ENCODE results near the gene STOX2. TPM values are rescaled to one million over a fixed set of nuclear protein-coding genes. Genes with fewer than 3 reads are reported as not detected.

The STOX2 gene
- total and polyA plus RNA-seq, 2 of the 13 experiments (the other 11 are each of a cell fraction or from before 2014, with no cell fraction given), result 0.01 to 0.15 TPM

GRCh38 chr4:184022679-184023383 is 117.7 kb downstream of the STOX2 start:
- 52% methylated on average over 9 of the region's 9 CpGs for whole genome bisulfite sequencing (ENCODE audit: low lambda C conversion rate)
- FAIRE-seq (no peak), ATAC-seq (no peak), DNase-seq (ENCODE audit: low spot score) (no peak)
- Histone ChIP-seq H3K4me1 (ENCODE audit: insufficient read depth, low read length) (no peaks in the 10 kb centered on the region), H3K27ac (ENCODE audit: extremely low read length, insufficient read depth, low read length) (no peak overlapping the region), H3K9ac (ENCODE audit: insufficient read depth, low read depth, low read length) (no peak overlapping the region), H3K9me3 (ENCODE audit: low read length) (no peaks in the 10 kb centered on the region), H2AFZ (ENCODE audit: low read length) (no peak overlapping the region), H4K20me1 (ENCODE audit: insufficient read depth, low read length) (no peaks in the 10 kb centered on the region), H3K4me3 (replicated peaks in 1 of 3; ENCODE audit: insufficient read depth in 1 of 3, low read depth in 2 of 3, low read length in 3 of 3) (no peak overlapping the region), H3K4me2 (ENCODE audit: low read depth, low read length) (no peak overlapping the region), H3K79me2 (ENCODE audit: insufficient read depth, low read length) (no peaks in the 10 kb centered on the region), H3K36me3 (replicated peaks in 1 of 2; ENCODE audit: control insufficient read depth in 1 of 2, insufficient read depth in 2 of 2, low read length in 2 of 2) (no peaks in the 10 kb centered on the region), H3K27me3 (ENCODE audit: control insufficient read depth in 1 of 2, insufficient read depth in 2 of 2, low read length in 2 of 2) (no peaks in the 10 kb centered on the region)
- no TSS peak for BruUV-seq (replicated peaks)
- CTCF ChIA-PET (ENCODE audit: low intra/inter-chr PET ratio, low total read pairs), result no interaction called here
- TF ChIP-seq HNF4A (CRISPR knock-in tag; IDR thresholded peaks at IDR 0.05), result no peak
- no peak for TF ChIP-seq TERF1 (CRISPR knock-in tag; IDR thresholded peaks at IDR 0.05)
- TF ChIP-seq JUN (CRISPR knock-in tag; IDR thresholded peaks at IDR 0.05), result no peak
- TF ChIP-seq, protein P1, sequence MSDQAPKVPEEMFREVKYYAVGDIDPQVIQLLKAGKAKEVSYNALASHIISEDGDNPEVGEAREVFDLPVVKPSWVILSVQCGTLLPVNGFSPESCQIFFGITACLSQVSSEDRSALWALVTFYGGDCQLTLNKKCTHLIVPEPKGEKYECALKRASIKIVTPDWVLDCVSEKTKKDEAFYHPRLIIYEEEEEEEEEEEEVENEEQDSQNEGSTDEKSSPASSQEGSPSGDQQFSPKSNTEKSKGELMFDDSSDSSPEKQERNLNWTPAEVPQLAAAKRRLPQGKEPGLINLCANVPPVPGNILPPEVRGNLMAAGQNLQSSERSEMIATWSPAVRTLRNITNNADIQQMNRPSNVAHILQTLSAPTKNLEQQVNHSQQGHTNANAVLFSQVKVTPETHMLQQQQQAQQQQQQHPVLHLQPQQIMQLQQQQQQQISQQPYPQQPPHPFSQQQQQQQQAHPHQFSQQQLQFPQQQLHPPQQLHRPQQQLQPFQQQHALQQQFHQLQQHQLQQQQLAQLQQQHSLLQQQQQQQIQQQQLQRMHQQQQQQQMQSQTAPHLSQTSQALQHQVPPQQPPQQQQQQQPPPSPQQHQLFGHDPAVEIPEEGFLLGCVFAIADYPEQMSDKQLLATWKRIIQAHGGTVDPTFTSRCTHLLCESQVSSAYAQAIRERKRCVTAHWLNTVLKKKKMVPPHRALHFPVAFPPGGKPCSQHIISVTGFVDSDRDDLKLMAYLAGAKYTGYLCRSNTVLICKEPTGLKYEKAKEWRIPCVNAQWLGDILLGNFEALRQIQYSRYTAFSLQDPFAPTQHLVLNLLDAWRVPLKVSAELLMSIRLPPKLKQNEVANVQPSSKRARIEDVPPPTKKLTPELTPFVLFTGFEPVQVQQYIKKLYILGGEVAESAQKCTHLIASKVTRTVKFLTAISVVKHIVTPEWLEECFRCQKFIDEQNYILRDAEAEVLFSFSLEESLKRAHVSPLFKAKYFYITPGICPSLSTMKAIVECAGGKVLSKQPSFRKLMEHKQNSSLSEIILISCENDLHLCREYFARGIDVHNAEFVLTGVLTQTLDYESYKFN (CRISPR knock-in tag; conservative IDR thresholded peaks at IDR 0.05), result no peak
- TF ChIP-seq ZNF878 (CRISPR knock-in tag; IDR thresholded peaks at IDR 0.05), result no peak
- TF ChIP-seq ZNF121 (CRISPR knock-in tag; IDR thresholded peaks at IDR 0.05), result no peak
- TF ChIP-seq CREB3 (CRISPR knock-in tag; IDR thresholded peaks at IDR 0.05), result no peak
- TF ChIP-seq ZNF788 (CRISPR knock-in tag; IDR thresholded peaks at IDR 0.05; ENCODE audit: borderline replicate concordance), result no peak
- TF ChIP-seq POGZ (CRISPR knock-in tag; IDR thresholded peaks at IDR 0.05), result no peak
- TF ChIP-seq NONO (IDR thresholded peaks at IDR 0.05), result no peak
- TF ChIP-seq NONO (CRISPR knock-in tag; conservative IDR thresholded peaks at IDR 0.05), result no peak
- no peak for TF ChIP-seq ZNF292 (CRISPR knock-in tag; IDR thresholded peaks at IDR 0.05; ENCODE audit: borderline replicate concordance, low read depth)
- TF ChIP-seq KAT7 (CRISPR knock-in tag; IDR thresholded peaks at IDR 0.05; ENCODE audit: borderline replicate concordance), result no peak
- in situ Hi-C loops (cut with HindIII; ENCODE audit: extremely low pct_ligation_motif_present, low pct_unique_long_range_greater_than_20kb) (no loop called here), intact Hi-C loops (cut with micrococcal nuclease; ENCODE audit: unreplicated experiment) (no loop called here)
- POLR2A ChIA-PET, result no interaction called here
